BJ (cell line): ENCODE data around the gene SLC12A7. TPM values are rescaled to one million over a fixed set of nuclear protein-coding genes. Genes with fewer than 3 reads are reported as not detected.

ENCODE experiments used
- CTCF ChIA-PET: fragments of 350-600 bp; formaldehyde crosslinking; extraction: SDS; loops from one replicate; lab custom pipeline; 2021; ENCODE audit warnings: antibody characterized with exemption, inconsistent platforms; lab: Yijun Ruan, JAX
- POLR2A ChIA-PET: fragments of 300-600 bp; sonication (Branson Sonifier 250); formaldehyde crosslinking; extraction: SDS; loops from one replicate; lab custom pipeline; 2021; ENCODE audit warnings: antibody characterized with exemption; lab: Charles Lee
- DNase-seq: peaks from one replicate; pipeline ENCODE4 v3.0.0-alpha.2; 2011; ENCODE audit warnings: low read depth
- H3K27me3 ChIP-seq: 2 replicates; pipeline ENCODE4 v1.6.0; 2011; ENCODE audit warnings: low read length; ENCODE audit not compliant: control insufficient read depth, insufficient read depth
- H3K36me3 ChIP-seq: 2 replicates; pipeline ENCODE4 v1.5.1; 2011; ENCODE audit warnings: low read length; ENCODE audit not compliant: control insufficient read depth, insufficient read depth
- H3K4me3 ChIP-seq: 2 replicates; pipeline ENCODE4 v1.5.1; 2011; ENCODE audit warnings: low read depth, mild to moderate bottlenecking, control low read depth, low read length
- polyA plus RNA-seq: library from polyadenylated mRNA; depleted of rRNA; stranded (reverse); fragments of >200 nt; gene quantifications from 2 replicates; pipeline ENCODE4 v1.2.3, GENCODE V29; 2011
- TF ChIP-seq, protein P1 (sequence below): IDR thresholded peaks from 2 replicates; pipeline ENCODE4 v1.5.1; 2011; ENCODE audit warnings: low read depth, mild to moderate bottlenecking, control low read depth, inconsistent platforms, low read length, moderate library complexity; ENCODE audit not compliant: insufficient read depth

The SLC12A7 gene
- polyA plus RNA-seq, 1 experiment = 4.6 TPM

DNA sequence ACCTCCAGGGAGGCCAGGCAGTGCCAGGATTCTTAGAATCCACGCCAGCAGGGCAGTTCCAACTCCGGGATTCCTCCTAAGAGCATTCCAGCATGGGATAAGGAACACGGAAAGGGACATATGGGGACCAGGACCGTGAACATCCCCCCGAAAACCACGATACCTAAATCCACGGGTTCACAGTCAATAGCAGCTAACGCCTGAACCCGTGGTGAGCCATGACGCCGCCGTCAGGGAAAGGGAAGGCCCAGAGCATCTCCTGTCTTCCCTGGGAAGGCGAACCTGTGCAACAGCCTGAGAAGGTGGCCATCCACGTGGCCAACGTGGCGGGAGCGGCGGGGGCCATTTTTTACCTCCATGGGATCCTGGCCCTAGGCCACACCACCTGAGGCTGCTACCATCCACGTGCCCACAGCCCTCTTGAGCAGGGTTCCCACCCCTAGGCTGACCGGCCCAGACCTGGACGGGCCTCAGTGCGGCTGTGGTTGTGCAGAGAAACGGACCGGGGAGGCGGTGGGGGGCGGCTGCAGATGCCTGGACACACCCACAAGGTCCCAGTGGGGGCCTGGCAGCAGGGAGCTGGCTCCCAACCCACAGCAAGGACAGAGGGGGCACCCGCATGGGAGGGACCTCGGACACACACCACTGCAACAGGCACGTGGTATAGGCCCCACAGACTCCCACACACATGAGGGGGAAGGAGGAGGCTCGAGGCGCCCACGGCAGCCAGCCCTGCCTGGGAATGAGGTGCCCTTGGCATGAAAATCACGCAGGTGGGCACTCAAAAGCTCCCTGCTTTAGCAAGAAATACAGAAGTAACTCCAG is 42.8 kb downstream of the SLC12A7 start:
- Histone ChIP-seq H3K36me3 (no peaks in the 10 kb centered on the region; the same call in 1 of the 2 replicates), H3K27me3 (no peaks in the 10 kb centered on the region), H3K4me3 (no peak overlapping the region)
- ChIA-PET POLR2A (no interaction called here), CTCF (interaction anchor here (0.6 kb wide), 1 partner anchor 40 kb away, joined by 3 read pairs; no protein-coding TSS in a partner anchor)
- TF ChIP-seq, protein P1, sequence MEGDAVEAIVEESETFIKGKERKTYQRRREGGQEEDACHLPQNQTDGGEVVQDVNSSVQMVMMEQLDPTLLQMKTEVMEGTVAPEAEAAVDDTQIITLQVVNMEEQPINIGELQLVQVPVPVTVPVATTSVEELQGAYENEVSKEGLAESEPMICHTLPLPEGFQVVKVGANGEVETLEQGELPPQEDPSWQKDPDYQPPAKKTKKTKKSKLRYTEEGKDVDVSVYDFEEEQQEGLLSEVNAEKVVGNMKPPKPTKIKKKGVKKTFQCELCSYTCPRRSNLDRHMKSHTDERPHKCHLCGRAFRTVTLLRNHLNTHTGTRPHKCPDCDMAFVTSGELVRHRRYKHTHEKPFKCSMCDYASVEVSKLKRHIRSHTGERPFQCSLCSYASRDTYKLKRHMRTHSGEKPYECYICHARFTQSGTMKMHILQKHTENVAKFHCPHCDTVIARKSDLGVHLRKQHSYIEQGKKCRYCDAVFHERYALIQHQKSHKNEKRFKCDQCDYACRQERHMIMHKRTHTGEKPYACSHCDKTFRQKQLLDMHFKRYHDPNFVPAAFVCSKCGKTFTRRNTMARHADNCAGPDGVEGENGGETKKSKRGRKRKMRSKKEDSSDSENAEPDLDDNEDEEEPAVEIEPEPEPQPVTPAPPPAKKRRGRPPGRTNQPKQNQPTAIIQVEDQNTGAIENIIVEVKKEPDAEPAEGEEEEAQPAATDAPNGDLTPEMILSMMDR = no peak
- DNase-seq = no peak

DNA sequence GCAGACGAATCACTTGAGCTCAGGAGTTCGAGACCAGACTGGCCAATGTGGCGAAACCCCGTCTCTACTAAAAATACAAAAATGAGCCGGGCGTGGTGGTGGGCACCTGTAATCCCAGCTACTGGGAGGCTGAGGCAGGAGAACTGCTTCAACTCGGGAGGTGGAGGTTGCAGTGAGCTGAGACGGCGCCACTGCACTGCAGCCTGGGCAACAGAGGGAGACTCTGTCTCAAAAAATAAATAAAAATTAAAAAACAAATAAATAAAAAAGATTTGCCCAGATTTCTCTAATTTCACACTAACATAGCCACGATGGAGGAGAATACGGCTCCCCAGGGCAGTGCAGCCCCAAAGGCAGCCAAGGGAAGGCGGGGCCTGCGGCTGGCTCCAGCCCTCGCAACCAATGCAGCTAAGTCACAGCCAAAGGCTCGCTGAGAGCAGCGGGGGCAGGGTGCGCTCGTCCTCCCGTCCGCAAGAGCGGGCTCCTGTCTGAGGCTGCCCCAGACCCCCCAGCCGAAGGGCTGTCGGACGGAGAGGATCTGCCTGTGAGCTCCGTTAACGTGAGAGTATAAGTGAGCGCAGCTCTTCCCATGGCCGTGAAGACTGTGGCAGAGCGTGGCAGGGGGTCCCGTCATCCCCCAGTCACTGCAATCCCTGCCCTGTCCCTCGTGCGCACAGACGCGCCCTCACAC is 43.5 kb downstream of the SLC12A7 start:
- H3K36me3 ChIP-seq = no peaks in the 10 kb centered on the region; the same call in 1 of the 2 replicates
- DNase-seq = no peak
- no peaks in the 10 kb centered on the region for H3K27me3 ChIP-seq
- POLR2A ChIA-PET = no interaction called here
- H3K4me3 ChIP-seq = no peak overlapping the region
- TF ChIP-seq, protein P1 = no peak
- CTCF ChIA-PET = no interaction called here

DNA sequence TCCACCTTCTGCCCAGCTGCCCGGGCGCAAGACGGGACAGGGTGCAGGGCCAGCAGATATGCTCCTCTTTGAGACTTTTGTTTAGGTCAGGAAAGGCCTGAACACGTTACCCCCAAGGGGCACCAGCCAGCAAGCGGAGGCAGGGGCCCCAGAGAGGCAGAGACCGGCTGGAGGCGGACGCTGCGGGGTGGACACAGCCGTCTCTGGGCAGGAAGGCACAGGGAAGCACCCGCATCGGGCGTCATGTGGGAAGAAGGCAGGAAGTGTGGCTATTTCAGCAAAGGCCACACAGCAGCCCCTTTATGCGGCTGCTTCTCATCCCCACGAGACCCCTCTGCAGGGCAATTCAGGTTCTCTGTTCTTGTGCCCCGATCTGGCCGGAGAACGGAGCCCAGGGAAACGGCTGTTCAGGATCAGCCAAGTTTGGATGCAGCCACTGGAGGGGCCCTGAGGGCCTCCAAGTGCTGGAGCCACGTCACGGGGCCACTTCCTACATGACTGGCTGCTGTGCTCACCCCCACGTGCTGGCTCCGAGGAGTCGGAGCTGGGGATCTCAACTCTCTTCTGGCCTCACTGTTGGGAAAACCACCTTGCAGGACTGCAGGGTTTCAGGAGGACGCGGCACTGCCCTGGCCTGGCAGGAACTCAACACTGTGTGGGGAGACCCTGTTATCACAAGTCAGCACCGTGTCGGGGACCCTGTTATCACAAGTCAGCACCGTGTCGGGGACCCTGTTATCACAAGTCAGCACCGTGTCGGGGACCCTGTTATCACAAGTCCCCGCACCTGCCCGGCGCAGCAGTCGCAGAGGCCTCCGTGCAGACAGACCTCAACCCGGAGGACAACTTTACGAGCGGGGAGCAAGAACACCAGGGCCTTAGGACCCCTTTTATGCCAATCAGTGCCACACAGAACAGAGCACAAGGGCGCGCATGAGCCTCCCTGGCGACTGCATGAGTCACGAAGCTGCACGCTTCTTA is 44.4 kb downstream of the SLC12A7 start:
- TF ChIP-seq, protein P1 = no peak
- no peak for DNase-seq
- H3K36me3 ChIP-seq = no peaks in the 10 kb centered on the region
- POLR2A ChIA-PET = no interaction called here
- no peaks in the 10 kb centered on the region for H3K27me3 ChIP-seq
- CTCF ChIA-PET = no interaction called here
- H3K4me3 ChIP-seq = no peak overlapping the region

DNA sequence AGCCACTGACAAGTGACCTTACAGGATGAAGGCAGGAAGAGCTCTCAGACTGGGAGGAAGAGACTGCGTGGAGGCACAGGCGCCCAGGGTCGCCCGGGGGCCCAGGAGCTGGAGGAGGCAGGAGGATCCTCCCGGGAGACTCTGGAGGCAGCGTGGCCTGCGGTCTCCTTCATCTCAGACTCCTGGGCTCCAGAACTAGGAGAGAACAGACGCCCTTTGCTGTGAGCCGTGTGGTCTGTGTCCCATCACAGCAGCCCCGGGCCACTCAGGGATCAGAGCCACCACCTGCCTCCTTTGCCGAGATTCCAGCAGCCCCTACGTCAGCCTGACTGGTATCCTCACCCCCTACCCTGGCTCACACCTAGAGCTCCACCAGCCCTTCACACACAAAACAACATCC is 45.2 kb downstream of the SLC12A7 start:
- TF ChIP-seq, protein P1 = no peak
- CTCF ChIA-PET = no interaction called here

More for the DNA sequence above, 45.2 kb downstream of the SLC12A7 start:
- no peaks in the 10 kb centered on the region for H3K27me3 ChIP-seq
- no peak for DNase-seq
- POLR2A ChIA-PET = no interaction called here
- no peak overlapping the region for H3K4me3 ChIP-seq
- no peaks in the 10 kb centered on the region for H3K36me3 ChIP-seq
